GM13977 (cell line): Measurements from ENCODE around the gene CFAP119.

ENCODE experiments used
- DNase-seq: peaks from one replicate; pipeline ENCODE4 v3.0.0; 2012; ENCODE audit warnings: low spot score
- CTCF ChIP-seq: IDR thresholded peaks from 2 replicates; pipeline ENCODE4 v1.5.1; 2012; ENCODE audit warnings: mild to moderate bottlenecking, control low read depth; ENCODE audit not compliant: insufficient read depth; ENCODE audit errors: extremely low read depth, missing control alignments
- in situ Hi-C: fragments of 300-500 bp; cut with MboI; formaldehyde crosslinking; loops from one replicate; pipeline ENCODE4 v1.12.0; 2022; ENCODE audit warnings: low sequenced_read_pairs, low pct_unique_long_range_greater_than_20kb, mixed read lengths, inconsistent platforms; ENCODE audit not compliant: unreplicated experiment

The CFAP119 gene

GRCh38 chr16:30786115-30786935 is 24.5 kb upstream of the CFAP119 start:
- in situ Hi-C loops: no loop called here
- DNase-seq: no peak
- no peak for TF ChIP-seq CTCF

GRCh38 chr16:30785126-30786106 is 23.6 kb upstream of the CFAP119 start:
- TF ChIP-seq CTCF: no peak
- no peak for DNase-seq
- in situ Hi-C loops: no loop called here

GRCh38 chr16:30784215-30784614 is 22.4 kb upstream of the CFAP119 start:
- TF ChIP-seq CTCF: no peak
- in situ Hi-C loops: no loop called here
- DNase-seq: no peak

GRCh38 chr16:30783280-30784109 is 21.6 kb upstream of the CFAP119 start:
- DNase-seq: no peak
- in situ Hi-C loops: no loop called here
- TF ChIP-seq CTCF: no peak

- DNase-seq: no peak
- in situ Hi-C loops: no loop called here
- no peak for TF ChIP-seq CTCF
Observed at GRCh38 chr16:30782486-30783279, 20.8 kb upstream of the CFAP119 start.
